HS-27A (cell line): ENCODE measurements around the gene PPWD1.

Source experiments
- DNase-seq: peaks from one replicate; pipeline ENCODE4 v3.0.0-alpha.2; 2012; ENCODE audit warnings: low read depth, missing footprints

The PPWD1 gene

GRCh38 chr5:65624025-65624570 is 61.0 kb downstream of the PPWD1 start, which contains the start of gene TRIM23:
Gene TRIM23 (minus strand): TSS chr5:65624333. CDS start chr5:65624274, 59 bp downstream.
- peak; percentile 64 for DNase-seq

GRCh38 chr5:65624571-65625555 is 61.8 kb downstream of the PPWD1 start, which contains the start of the genes SHLD3 and TRAPPC13:
Gene SHLD3 (plus strand): TSS chr5:65625027. CDS start chr5:65629588, 4,561 bp downstream.
Gene TRAPPC13 (plus strand): TSS chr5:65625027. CDS start chr5:65625061, 34 bp downstream.
- peak; percentile 65 for DNase-seq

GRCh38 chr5:65625743-65626142 is 62.6 kb downstream of the PPWD1 start:
- DNase-seq: no peak

GRCh38 chr5:65630981-65631380 is 67.9 kb downstream of the PPWD1 start:
- DNase-seq: no peak
